ENCODE measurements around the gene RNF14. TPM values are rescaled to one million over a fixed set of nuclear protein-coding genes. Genes with fewer than 3 reads are reported as not detected.
A peak's percentile ranks its signal among the peaks of the same experiment; 100 is the strongest.

RNF14 gene
- total RNA-seq, 1 experiment from 2014 or later, result 37.5 TPM

GRCh38 chr5:141992349-141992963 is 23.6 kb downstream of the RNF14 start:
- H3K9me3 ChIP-seq (ENCODE audit: control insufficient read depth in 1 of 2, insufficient read depth in 1 of 2, low read depth in 1 of 2, low read length in 2 of 2), result no peaks in the 10 kb centered on the region
- H4K20me1 ChIP-seq (ENCODE audit: insufficient read depth), result no peaks in the 10 kb centered on the region
- H3K4me1 ChIP-seq (ENCODE audit: control insufficient read depth in 1 of 2, insufficient read depth in 2 of 2, low read length in 2 of 2), result no peaks in the 10 kb centered on the region
- no peak overlapping the region for H3K4me2 ChIP-seq (ENCODE audit: low read length)
- intact Hi-C loops (cut with micrococcal nuclease), result loop anchor here (1.0 kb wide), 1 partner anchor 152 kb away; no protein-coding TSS in a partner anchor
- H3K27ac ChIP-seq (ENCODE audit: low read depth, low read length), result no peak overlapping the region
- ChIA-PET RAD21 (ENCODE audit: low non-redundant PET in 1 of 2, low total read pairs in 2 of 2, uncharacterized antibody in 2 of 2, unreplicated experiment in 2 of 2) (no interaction called here), CTCF (interaction anchor here (0.9 to 3.9 kb wide), 4 partner anchors 19 to 300 kb away, joined by 3 to 39 read pairs (median 3); no protein-coding TSS in a partner anchor), POLR2A (no interaction called here)
- no peak overlapping the region for H3K4me3 ChIP-seq (replicated peaks in 1 of 2; ENCODE audit: low read depth in 1 of 2, low read length in 2 of 2)
- no peak overlapping the region for H2AFZ ChIP-seq (ENCODE audit: low read depth, low read length, poor library complexity, severe bottlenecking)
- no peaks in the 10 kb centered on the region for H3K27me3 ChIP-seq (ENCODE audit: insufficient read depth, low read length)
- DNase-seq (ENCODE audit: low read depth, low spot score) (no peak), ATAC-seq (peak; percentile 88)
- H3K9me2 ChIP-seq (ENCODE audit: insufficient read depth), result no peaks in the 10 kb centered on the region
- TF ChIP-seq POLR2AphosphoS5 (IDR thresholded peaks at IDR 0.05; ENCODE audit: low read depth, low read length), result no peak
- TF ChIP-seq JUND (IDR thresholded peaks at IDR 0.05), result 0 out of 2 replicates have a peak, but pooled peaks have one; percentile 13
- TF ChIP-seq RAD21 (IDR thresholded peaks at IDR 0.05; ENCODE audit: low read depth), result peak; percentile 78
- TF ChIP-seq CTCF (IDR thresholded peaks at IDR 0.05 in 2 of 3, conservative IDR thresholded peaks at IDR 0.05 in 1 of 3; ENCODE audit: borderline replicate concordance in 1 of 3, insufficient read depth in 1 of 3, low read depth in 2 of 3, low read length in 2 of 3), result peak; percentile 69 to 82 (median 79)
- no peak overlapping the region for H3K9ac ChIP-seq (ENCODE audit: low read length)
- BruUV-seq (replicated peaks), result no TSS peak
- peaks cover 6 to 22% of the 10 kb centered on the region in 2 experiments; a peak in 3 of 4 replicates for H3K36me3 ChIP-seq (ENCODE audit: control insufficient read depth in 1 of 2, insufficient read depth in 2 of 2, low read length in 2 of 2)
- no peaks in the 10 kb centered on the region for H3K79me2 ChIP-seq (ENCODE audit: insufficient read depth, low read length)

- H3K79me2 ChIP-seq (ENCODE audit: insufficient read depth, low read length), result no peaks in the 10 kb centered on the region
- no TSS peak for BruUV-seq (replicated peaks)
- ChIA-PET RAD21 (ENCODE audit: low non-redundant PET in 1 of 2, low total read pairs in 2 of 2, uncharacterized antibody in 2 of 2, unreplicated experiment in 2 of 2) (no interaction called here), CTCF (interaction anchor here (2.0 kb wide), 1 partner anchor 149 kb away, joined by 7 read pairs; no protein-coding TSS in a partner anchor), POLR2A (no interaction called here)
- H3K9me3 ChIP-seq (ENCODE audit: control insufficient read depth in 1 of 2, insufficient read depth in 1 of 2, low read depth in 1 of 2, low read length in 2 of 2), result no peaks in the 10 kb centered on the region
- no peak overlapping the region for H2AFZ ChIP-seq (ENCODE audit: low read depth, low read length, poor library complexity, severe bottlenecking)
- H3K4me2 ChIP-seq (ENCODE audit: low read length), result no peak overlapping the region
- intact Hi-C loops (cut with micrococcal nuclease), result no loop called here
- ATAC-seq (no peak), DNase-seq (ENCODE audit: low read depth, low spot score) (no peak)
- peaks cover 4 to 9% of the 10 kb centered on the region in 2 experiments; a peak in 2 of 4 replicates for H3K36me3 ChIP-seq (ENCODE audit: control insufficient read depth in 1 of 2, insufficient read depth in 2 of 2, low read length in 2 of 2)
- no peak overlapping the region for H3K4me3 ChIP-seq (replicated peaks in 1 of 2; ENCODE audit: low read depth in 1 of 2, low read length in 2 of 2)
- H3K27me3 ChIP-seq (ENCODE audit: insufficient read depth, low read length), result no peaks in the 10 kb centered on the region
- no peak overlapping the region for H3K9ac ChIP-seq (ENCODE audit: low read length)
- H3K27ac ChIP-seq (ENCODE audit: low read depth, low read length), result no peak overlapping the region
- no peaks in the 10 kb centered on the region for H3K4me1 ChIP-seq (ENCODE audit: control insufficient read depth in 1 of 2, insufficient read depth in 2 of 2, low read length in 2 of 2)
- H4K20me1 ChIP-seq (ENCODE audit: insufficient read depth), result no peaks in the 10 kb centered on the region
- H3K9me2 ChIP-seq (ENCODE audit: insufficient read depth), result no peaks in the 10 kb centered on the region
- TF ChIP-seq POLR2A (IDR thresholded peaks at IDR 0.05; ENCODE audit: borderline replicate concordance, extremely low read depth, insufficient read depth, insufficient read length), result no peak
- TF ChIP-seq ZFX (IDR thresholded peaks at IDR 0.05), result no peak
- TF ChIP-seq CBX3 (IDR thresholded peaks at IDR 0.05; ENCODE audit: low read depth), result no peak
- TF ChIP-seq SP1 (IDR thresholded peaks at IDR 0.05; ENCODE audit: low read depth), result no peak
- TF ChIP-seq CTCF (IDR thresholded peaks at IDR 0.05 in 2 of 3, conservative IDR thresholded peaks at IDR 0.05 in 1 of 3; ENCODE audit: borderline replicate concordance in 1 of 3, insufficient read depth in 1 of 3, low read depth in 2 of 3, low read length in 2 of 3), result no peak
- TF ChIP-seq POLR2AphosphoS5 (IDR thresholded peaks at IDR 0.05; ENCODE audit: low read depth, low read length), result no peak
- TF ChIP-seq FOSL1 (IDR thresholded peaks at IDR 0.05; ENCODE audit: low read depth), result no peak
- no peak for TF ChIP-seq JUND (IDR thresholded peaks at IDR 0.05)
- TF ChIP-seq TCF7L2 (IDR thresholded peaks at IDR 0.05; ENCODE audit: borderline replicate concordance, extremely low read depth, insufficient read depth, insufficient read length), result no peak
- no peak for TF ChIP-seq RAD21 (IDR thresholded peaks at IDR 0.05; ENCODE audit: low read depth)
- no peak for TF ChIP-seq EZH2phosphoT487 (IDR thresholded peaks at IDR 0.05; ENCODE audit: borderline replicate concordance)
- TF ChIP-seq EGR1 (IDR thresholded peaks at IDR 0.05; ENCODE audit: low read depth), result no peak
- no peak for TF ChIP-seq ELF1 (IDR thresholded peaks at IDR 0.05; ENCODE audit: borderline replicate concordance, low read depth)
- no peak for TF ChIP-seq ATF3 (IDR thresholded peaks at IDR 0.05)
- TF ChIP-seq SIN3A (IDR thresholded peaks at IDR 0.05; ENCODE audit: low read depth), result no peak
Measured at GRCh38 chr5:141994511-141995136, 25.7 kb downstream of the RNF14 start.

All from HCT116 (cell line).